HG03025 (cell line): ENCODE results near the gene TMEM30A.
A peak's percentile ranks its signal among the peaks of the same experiment; 100 is the strongest.

Source experiments
- ATAC-seq: cut with Tn5 transposase; IDR thresholded peaks from one replicate; pipeline ENCODE4 v1.9.1; 2021; ENCODE audit warnings: mild to moderate bottlenecking, moderate library complexity; ENCODE audit not compliant: unreplicated experiment, low FRiP score

The TMEM30A gene

DNA sequence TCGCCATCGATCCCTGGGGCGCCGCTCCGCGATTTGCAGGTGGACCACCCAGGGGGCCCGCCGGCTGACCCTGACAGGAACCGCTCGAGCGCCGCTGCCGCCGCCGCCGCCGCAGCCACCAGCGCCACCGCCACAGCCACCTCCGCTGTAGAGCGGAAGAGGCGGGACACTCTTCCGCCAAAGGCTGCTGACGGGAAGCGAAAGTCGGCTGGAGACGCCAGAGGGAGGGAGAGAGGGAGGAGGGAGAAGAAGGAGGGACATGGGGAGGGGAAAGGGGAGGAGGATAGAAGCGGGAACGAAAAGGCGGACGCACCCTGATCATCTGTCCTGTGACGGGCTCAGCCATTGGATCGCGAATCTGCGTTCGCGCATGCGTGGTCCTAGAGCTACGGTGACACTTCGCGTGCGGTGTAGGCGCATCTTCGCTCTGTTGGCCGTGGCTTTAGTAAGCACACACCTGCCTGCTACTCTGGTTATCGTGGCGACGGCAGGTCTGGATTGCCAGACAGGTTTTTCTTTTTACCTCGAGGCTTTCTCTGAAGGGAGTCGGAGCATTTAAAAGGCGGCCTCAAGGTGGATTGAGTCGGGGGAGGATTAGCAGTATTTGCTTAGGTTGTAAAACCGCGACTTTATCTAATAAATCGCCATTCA lies at the start of gene TMEM30A:
Gene TMEM30A (minus strand): TSS at position 161 of the 651 bp plus-strand sequence. CDS start 154 bp downstream, at position 7.
- peak; percentile 90 for ATAC-seq

DNA sequence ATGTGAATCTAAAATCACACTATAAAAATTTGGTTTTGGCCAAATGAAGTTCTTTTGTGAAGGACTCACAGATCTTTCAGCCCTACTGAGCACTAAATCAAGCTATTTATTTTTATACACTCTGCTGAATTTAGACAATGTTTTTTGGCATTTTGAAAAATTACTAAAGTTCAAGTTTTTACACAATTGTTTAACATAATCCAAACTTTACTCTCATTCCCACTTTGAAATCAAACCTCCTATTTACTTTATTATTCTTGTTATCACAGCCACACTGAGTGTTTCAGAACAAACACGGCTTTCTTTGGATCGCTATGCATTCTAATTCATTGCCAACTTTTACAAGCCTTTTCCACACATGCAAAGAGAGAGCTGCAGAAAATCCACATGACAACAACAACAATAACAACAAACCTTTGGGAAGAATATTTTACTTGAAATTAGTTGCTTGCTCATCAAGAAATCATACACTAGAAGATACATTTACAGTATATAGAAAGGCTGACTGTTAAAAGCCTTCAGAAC lies 49.1 kb upstream of the TMEM30A start:
- no peak for ATAC-seq

DNA sequence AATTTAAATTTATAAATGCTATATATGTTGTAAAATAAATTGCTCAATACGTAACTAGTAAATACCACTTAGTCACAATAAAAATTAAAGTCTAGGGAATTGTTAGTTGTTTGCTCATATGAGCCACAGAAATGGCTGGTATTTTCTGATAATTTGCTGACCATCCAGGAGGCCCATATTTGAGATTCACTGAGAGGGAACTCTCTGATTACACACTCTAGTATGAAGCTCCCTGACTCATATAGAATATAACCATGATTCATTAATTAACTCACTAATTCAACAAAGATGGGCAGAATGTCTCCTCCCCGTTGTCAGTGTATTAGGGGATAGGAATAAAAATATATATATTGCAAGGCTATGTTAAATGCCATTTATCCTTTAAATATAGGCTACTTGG lies 46.6 kb upstream of the TMEM30A start:
- ATAC-seq: no peak

DNA sequence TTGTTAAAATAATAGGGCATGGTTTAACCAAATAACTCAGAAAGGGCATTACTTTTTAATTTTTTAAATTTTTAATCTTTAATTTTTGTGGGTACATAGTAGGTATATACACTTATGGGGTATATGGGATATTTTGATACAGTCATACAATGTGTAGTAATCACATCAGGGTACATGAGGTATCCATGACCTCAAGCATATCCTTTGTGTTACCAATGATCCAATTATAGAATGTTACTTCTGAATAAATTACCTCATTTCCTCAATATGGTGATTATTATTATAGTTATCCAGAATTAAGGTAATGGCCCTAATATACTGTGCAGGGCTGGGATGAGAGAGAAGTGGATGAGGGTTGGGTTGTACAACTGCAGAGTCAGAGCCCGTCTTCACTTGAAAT lies 45.1 kb upstream of the TMEM30A start:
- no peak for ATAC-seq

DNA sequence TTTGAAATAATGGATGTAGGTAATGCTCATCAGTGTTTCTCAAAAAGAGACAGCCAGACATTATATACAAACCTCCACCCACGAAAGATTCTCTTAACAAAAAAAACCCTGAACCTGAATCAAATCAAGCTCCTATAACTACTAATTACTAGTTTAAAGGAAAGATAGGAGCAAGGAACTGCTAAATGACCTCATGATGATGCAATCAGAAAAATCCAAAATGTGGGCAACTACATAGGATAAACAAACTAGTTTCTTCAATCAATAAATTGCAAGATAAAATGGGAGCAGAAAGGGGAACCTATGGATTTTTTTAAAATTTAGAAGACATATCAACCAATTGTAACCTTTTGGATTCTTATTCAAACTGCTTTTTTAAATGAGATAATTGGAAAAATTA lies 43.2 kb upstream of the TMEM30A start:
- no peak for ATAC-seq

DNA sequence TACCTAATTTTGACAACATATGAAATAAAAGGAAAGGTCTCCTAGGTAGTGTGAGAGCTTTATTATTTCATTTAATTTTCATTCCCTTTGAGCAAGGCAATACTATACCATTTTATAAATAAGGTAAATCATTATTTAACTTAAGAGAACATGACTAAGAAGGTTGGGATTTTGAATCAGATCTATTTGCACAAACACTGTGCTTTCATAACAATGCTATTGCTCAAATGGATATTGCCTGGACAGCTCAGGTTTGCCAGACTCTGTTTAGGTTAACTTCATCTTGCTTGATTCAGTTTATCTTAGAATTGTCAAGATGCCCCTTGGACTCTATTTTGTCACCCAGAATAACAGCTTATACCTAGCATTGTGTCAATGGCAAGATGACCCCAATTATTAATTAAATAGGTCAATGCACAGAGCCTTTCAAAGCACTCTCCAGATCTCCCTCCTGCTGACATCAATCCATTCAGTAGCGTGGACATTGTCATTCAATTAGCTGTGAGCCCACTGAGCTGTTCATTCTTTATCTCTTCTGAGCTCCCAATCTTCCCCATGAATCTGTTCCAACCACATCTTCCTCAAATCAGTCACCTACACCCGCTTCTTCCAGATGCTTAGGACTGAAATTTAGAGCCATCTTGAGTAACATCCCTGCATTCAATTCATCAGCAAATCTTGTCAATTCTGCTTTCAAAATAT lies 42.1 kb upstream of the TMEM30A start:
- no peak for ATAC-seq

DNA sequence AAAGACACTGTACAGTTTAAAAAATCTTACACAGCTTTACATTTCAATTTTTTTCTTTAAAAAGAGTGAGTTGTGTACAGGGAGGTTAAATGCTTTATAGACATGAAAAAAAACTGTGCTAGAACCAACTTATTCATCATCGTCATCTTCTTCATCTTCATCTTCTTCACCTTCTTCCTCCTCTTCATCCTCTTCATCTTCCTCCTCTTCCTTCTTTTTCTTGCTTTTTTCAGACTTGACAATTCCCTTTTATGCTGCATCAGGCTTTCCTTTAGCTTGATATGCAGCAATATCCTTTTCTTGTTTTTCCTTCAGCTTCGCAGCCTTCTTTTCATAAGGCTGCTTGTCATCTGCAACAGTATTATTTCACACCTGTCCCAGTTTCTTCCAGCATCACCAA lies 34.3 kb upstream of the TMEM30A start:
- no peak for ATAC-seq

DNA sequence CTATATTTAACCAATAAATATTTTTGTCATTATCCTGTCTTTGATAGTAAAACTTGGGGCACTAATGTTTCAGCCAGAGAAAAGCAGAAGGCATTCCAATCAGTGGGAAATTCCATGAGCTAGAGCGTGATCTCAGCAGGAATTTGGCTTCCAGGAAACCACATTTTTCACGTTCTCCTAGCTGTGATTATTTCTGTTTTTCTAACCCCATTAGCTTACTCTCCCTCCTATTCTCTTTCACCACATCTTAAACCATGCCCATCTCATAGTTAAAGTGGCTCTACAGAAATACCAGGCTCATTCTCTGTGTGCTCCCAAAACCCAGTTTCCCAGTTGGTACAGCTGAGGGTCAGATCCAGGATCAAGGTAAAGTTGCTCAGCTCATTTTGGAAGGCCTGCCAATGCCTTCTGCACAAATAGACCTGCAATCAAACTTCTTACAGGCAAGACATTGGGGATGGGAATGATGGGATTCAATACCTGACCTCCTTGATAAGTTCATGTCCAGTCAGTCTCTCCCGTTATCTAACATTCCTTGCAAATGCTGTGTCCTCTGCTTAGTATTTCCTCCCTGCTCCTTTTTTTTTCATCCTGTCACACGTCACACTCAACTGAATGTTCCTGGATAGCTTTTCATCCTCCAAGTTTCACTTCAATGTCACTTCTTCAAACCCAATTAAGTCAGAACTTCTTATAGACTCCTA lies 33.1 kb upstream of the TMEM30A start:
- ATAC-seq: no peak

DNA sequence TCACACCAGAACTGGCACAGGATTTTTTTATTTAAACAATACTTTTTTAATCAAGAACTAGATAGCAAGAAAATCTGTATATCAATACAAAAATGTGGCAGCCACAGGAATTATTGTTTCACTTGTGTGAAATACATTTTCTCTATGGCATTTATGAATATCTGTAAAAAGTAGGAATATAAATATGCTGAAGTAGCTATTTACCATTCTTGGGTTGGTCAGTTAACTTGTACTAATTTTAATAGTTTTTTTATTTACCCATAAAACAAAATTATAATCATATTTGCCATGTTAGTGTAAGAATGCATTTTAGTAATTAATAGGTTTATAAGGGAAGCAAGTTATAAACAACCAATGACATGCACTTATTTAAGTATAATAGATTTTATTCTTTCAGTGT lies 31.4 kb upstream of the TMEM30A start:
- ATAC-seq: no peak

DNA sequence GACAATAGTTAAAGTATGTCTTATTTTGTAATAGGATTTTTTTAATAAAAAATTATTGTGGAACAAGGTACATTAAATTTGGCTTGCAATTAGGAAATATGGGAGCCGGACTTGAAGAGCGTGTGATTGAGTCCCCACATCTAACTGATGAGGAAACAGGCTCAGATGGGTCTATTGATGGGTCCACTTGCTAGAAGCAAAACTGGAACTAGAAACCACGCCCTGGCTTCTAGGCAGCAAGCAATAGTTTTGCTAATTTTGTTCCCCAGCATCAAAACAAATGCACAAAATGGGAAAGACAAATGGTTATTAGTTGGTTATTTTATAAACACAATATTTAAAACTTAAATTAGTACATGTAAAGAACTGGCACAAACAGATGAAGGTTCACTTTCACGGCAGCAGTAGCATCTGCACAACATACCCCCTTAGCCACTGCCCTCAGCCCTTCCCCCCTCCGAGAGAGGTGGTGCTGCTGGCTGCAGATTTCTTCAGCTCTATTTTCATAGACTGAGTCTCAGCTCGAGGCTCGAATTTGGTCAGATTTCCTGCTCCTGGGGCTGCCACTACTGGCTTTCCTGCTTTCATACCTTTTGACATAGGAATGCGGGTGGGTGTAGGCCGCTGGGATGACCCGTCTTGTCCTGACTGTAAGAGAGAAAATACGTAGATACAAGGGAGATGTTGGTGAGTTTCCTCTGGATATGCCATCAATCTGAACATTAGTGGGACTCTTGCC lies 23.8 kb upstream of the TMEM30A start:
- peak; percentile 62 for ATAC-seq

DNA sequence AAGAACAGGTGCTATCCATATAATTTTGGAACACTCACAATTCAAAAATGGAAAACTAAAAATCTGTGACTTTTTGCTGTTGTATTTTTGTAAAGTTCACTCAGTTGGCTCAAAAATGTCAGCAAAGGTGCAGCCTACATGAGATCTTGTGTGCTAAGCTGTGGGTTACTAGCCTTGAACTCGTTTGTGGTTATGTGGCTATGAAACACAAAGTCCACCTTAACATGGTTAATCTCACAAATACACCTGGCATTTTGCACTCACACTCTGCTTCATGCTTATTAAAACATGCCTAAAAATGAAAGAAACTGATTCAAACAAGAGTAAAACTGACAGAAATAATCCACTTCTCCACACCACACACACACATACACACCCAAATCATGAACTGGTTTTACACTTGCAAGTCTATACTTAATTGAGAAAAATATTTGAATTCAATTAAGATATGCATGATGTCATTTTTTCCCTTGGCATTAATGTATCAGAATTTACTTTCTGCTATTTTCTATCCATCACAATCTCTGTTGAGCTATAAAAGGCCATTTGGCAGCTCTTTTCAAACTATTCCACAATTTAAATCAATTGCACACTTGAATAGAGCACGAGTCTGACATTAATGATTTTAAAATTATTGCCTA lies 22.9 kb upstream of the TMEM30A start:
- no peak for ATAC-seq

DNA sequence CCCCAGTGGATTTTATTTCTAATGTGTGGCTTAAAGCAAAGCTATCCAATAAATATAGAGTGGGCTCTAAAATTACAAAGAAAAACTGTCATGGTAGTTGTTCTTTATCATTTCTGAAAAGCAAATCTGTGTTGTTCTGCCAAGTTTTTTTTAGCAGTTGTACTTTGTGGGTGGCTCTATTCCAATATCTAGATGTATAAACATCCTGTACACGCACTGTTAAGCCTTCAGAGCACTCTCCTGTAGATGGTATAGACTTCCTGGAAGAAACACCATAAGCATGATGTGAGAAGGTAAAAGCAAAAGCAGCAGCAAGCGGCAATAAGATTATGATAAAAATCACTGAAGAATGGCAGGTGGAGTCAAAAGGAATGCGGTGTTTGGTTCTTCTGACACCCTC lies 21.5 kb upstream of the TMEM30A start:
- no peak for ATAC-seq

DNA sequence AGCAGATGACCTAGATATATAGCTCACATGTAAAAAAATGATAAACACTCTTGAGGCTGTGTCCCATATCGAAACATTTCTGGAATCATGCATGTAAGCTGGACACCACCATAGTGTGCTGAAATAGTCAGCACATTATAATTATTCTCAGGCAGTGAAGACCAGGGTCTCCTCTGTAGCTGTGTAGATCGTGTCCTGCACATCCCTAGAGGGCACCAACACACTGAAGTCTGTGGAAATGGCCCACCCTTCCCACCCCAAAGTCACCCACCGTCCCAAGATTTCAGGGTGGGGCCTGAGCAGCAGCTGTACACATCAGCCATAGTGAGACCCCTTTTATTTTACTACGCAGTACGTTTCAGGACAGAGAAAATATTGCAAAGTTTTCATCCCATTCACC lies 21.0 kb upstream of the TMEM30A start:
- ATAC-seq: no peak

DNA sequence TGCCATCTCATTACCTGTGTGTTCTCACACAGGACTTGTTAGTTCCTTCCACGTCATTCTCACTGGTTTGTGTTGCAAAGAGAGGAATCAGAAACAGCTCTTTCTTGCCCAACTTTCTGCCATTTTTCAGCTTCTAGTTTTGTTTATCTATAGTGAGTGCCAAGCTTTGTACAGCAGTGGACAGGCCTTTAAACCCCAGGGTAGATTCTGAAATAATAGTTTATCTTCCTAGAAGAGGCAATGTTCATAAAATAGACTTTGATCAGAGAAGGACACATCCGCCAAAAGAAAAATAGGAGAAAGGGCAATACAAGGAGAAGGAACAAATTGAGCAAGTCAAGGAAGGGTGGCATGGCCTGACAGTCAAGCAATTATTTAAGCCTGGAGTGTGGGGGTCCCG lies 17.7 kb upstream of the TMEM30A start:
- no peak for ATAC-seq

DNA sequence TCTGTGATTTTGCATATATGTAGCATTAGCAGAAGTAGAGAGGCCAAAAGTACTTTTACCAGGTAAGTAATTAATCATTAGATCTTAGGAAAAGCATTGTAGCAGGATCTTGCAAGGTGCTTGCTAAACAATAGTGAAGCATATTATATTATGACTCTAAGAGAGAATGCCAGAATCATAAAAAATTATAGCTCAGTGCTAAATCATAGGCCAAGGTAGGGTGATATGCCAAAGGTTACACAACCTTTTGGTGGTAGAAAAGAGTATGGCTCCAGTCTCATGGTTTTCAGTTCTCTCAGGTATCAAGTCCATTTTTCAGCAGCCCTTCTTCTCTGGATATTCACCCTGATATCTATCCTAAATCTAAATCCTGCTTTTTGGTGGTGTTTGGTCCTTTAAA lies 16.9 kb upstream of the TMEM30A start:
- no peak for ATAC-seq

DNA sequence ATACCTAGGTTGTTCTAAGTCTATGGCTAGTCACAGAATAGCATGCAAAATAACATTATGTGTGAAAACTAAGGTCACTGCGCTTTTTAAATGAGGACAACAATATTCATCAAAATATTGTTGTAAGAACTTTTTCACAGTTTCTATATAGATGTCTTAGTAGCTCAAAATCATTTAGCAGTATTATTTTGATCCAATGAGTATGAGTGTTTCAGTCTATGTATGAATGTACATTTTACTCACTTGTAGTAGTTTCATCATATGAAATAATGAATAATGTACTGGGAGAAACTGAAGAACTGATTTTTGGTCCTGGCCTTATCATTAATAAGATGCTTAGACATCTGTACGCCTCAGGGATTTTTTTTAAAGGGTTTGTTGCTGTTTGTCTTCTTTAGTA lies 16.5 kb upstream of the TMEM30A start:
- no peak for ATAC-seq

DNA sequence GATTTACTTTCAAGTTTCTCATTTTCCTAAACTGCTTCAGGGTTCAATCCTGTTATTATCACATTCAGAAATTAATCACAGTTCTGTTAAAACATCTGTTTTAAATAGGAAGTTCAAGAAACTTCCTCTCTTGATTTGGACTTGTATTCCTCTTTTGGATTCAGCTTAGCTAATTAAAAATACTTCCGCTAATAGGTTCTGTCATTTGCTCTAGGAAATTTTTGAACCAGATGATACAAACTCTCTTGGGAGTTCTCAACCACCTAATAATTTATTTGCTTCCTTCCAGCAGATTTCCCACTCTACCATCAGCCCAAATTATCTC lies 15.9 kb upstream of the TMEM30A start:
- ATAC-seq: no peak

DNA sequence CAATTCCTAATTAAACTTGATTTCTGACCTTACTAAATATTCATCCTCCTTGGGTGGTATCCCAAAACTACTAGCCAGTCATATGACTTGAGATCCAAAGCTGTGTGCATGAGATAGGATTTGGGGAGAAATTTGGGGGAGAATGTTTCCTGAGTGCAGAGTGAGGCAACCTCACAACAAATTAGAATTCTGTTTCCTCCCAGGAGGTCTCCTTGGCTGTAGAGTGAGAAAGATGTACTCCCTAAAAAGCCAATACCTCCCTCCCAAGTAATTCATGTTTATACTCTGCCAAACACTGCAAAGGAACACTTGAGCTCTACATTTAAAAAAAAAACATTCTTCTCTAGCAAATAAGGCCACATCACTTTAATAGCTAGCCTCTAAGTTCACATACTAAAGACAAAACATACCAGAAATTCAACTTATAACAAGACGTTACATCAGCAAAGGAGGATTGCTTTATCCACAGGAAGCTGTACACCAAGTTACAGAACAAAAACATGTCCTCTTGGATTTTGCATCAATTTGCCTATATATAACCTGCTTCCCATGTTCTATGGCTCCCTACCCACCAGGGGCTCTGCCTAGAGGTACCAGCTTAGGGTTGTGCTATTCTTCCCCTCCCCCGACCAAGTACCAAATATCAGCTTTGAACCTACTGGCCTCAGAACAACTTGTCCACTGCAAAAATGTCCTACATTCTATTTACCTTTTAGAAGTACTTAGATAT lies 15.4 kb upstream of the TMEM30A start:
- no peak for ATAC-seq

DNA sequence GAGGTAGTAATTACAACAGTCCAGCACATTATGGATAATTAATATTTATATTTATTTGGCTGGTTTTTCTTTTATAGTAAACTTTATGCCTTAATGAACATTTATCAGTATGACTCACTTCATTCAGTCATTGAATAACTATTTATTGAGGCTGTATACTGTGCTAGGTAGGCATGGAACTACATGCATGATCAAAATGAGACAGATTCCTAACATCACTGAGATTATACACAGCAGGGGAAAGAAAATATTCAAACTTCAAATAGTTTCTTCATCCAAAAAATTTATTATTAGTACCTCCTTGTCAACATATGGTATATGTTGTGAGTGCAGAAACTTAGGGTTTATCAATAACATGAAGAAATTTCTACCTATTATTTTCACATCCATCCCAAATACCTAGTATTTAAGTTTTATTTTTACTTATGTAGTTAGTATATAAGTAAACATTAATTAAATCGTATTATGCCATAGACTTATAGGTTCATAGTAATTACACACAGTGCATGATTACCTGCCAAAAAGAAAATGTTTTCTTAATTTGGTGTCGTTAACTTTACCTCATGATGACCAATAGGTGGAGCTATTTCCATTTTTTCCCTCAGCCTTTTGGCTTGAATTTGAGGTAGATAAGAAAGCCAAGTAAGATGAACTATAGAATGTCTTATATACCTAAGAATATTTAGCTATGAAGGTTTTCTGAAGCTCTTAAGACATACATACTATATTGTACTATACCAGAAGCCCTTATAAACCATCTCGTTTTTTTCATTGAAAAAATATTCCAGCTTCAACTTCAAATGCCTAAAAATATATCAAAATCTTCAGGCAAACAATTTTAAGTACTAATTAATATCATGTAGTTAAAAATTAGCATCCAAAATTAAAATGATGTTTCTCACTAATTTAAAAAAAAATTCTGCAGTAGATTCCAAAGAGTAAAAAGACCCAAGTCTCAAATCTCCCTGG lies 12.5 kb upstream of the TMEM30A start:
- peak; percentile 66 for ATAC-seq
